Measurements from ENCODE around the gene TMEM256. TPM values are rescaled to one million over a fixed set of nuclear protein-coding genes. Genes with fewer than 3 reads are reported as not detected.

Gene TMEM256
- total RNA-seq, 1 experiment from 2014 or later: 40.2 TPM

DNA sequence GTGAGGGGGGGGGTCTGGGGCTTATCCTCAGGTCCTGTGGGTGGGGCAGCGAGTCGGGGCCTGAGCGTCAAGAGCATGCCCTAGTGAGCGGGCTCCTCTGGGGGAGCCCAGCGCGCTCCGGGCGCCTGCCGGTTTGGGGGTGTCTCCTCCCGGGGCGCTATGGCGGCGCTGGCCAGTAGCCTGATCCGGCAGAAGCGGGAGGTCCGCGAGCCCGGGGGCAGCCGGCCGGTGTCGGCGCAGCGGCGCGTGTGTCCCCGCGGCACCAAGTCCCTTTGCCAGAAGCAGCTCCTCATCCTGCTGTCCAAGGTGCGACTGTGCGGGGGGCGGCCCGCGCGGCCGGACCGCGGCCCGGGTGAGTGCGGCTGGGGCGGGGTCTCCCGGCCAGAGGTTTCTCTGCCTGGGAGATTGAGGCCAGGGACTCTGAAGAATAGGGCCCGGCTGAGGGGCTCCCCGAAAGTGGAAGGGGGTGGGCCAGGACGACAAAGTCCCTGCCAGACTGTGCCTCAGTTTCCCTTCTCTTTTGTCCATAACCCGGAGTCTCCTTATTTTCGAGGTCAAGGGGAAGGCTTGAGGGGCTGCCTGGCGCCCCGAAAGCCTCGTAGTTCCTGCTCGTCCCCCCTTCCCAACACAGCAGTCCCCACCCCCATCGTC is 35.7 kb upstream of the TMEM256 start, which contains the start of gene FGF11:
Gene FGF11 (plus strand): TSS at position 51 of the 651 bp plus-strand sequence. CDS start 109 bp downstream, at position 160.
- CTCF ChIA-PET: interaction anchor here (0.5 to 1.7 kb wide), 2 partner anchors 36 to 63 kb away, joined by 5 to 8 read pairs; no protein-coding TSS in a partner anchor

DNA sequence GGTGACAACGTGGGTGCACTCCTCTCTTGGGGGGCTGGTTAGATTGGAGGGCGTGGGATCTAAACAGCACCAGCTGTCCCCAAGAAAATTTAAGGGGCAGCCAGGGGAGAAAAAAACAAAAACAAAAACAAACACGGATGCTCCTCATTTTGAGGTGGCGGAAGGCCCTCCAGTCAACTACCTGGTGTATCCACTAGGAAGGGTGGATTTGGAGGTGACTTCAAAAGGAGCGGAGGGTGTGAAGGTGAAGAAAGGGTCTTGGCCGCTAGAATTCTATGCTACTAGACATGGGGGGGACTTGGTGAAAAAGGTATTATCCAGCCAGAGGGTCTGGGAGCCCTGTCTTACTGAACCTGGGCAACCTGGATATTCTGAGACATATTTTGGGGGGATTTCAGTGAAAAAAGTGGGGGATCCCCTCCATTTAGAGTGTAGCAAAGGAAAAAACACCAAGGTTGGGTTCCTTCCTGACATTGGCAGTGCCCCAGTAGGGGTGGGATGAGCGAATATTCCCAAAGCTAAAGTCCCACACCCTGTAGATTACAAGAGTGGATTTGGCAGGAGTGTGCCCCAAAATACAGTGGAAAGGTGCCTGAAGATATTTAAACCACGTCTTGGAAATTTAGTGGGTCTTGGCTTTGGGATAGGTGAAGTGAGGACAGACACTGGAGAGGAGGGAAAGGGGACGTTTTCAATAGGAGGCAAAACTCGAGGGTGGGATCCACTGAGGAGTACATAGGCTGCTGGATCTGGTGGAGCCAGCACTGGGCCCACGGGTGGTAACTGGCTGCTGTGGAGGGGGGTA is 35.0 kb upstream of the TMEM256 start:
- H3K27ac Mint-ChIP-seq (ENCODE audit: unreplicated experiment): no peak overlapping the region
- H3K36me3 Mint-ChIP-seq (ENCODE audit: insufficient read depth, unreplicated experiment): peaks cover 23% of the 10 kb centered on the region
- intact Hi-C loops (cut with micrococcal nuclease; ENCODE audit: unreplicated experiment): loop anchor here (5.0 kb wide), 2 partner anchors 82 to 248 kb away; partner anchors contain the start of genes TMEM95, TP53 and WRAP53
- Histone ChIP-seq H3K4me1 (no peaks in the 10 kb centered on the region), H3K36me3 (ENCODE audit: control insufficient read depth, insufficient read depth, low read length) (no peaks in the 10 kb centered on the region), H3K27me3 (replicated peaks; ENCODE audit: control insufficient read depth, insufficient read depth, low read length) (no peaks in the 10 kb centered on the region), H3K9me3 (no peaks in the 10 kb centered on the region), H3K4me3 (ENCODE audit: low read depth, low read length) (peak overlapping the region; percentile 37)
- H3K4me1 Mint-ChIP-seq (ENCODE audit: low read depth, unreplicated experiment): peaks cover 6% of the 10 kb centered on the region
- no peaks in the 10 kb centered on the region for H3K27me3 Mint-ChIP-seq (ENCODE audit: insufficient read depth, unreplicated experiment)
- TF ChIP-seq, protein P1, sequence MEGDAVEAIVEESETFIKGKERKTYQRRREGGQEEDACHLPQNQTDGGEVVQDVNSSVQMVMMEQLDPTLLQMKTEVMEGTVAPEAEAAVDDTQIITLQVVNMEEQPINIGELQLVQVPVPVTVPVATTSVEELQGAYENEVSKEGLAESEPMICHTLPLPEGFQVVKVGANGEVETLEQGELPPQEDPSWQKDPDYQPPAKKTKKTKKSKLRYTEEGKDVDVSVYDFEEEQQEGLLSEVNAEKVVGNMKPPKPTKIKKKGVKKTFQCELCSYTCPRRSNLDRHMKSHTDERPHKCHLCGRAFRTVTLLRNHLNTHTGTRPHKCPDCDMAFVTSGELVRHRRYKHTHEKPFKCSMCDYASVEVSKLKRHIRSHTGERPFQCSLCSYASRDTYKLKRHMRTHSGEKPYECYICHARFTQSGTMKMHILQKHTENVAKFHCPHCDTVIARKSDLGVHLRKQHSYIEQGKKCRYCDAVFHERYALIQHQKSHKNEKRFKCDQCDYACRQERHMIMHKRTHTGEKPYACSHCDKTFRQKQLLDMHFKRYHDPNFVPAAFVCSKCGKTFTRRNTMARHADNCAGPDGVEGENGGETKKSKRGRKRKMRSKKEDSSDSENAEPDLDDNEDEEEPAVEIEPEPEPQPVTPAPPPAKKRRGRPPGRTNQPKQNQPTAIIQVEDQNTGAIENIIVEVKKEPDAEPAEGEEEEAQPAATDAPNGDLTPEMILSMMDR (IDR thresholded peaks at IDR 0.05; ENCODE audit: insufficient read depth in 1 of 2, low read depth in 1 of 2, low read length in 1 of 2, severe bottlenecking in 1 of 2, unreplicated experiment in 1 of 2): no peak
- no TSS peak for BruUV-seq (replicated peaks)
- no peaks in the 10 kb centered on the region for H3K9me3 Mint-ChIP-seq (ENCODE audit: unreplicated experiment)
- CTCF ChIA-PET: interaction anchor here (1.7 kb wide), 1 partner anchor 63 kb away, joined by 8 read pairs; no protein-coding TSS in a partner anchor
- DNase-seq: no peak
- POLR2A ChIA-PET: interaction anchor here (0.5 to 0.7 kb wide), 2 partner anchors 46 to 201 kb away, joined by 3 to 4 read pairs; no protein-coding TSS in a partner anchor
- peak overlapping the region; percentile 89 for H3K4me3 Mint-ChIP-seq (ENCODE audit: unreplicated experiment)

More for the DNA sequence above, 35.7 kb upstream of the TMEM256 start, which contains the start of gene FGF11:
- POLR2A ChIA-PET: interaction anchor here (0.7 kb wide), 1 partner anchor 202 kb away, joined by 3 read pairs; no protein-coding TSS in a partner anchor
- no peaks in the 10 kb centered on the region for H3K27me3 ChIP-seq (replicated peaks; ENCODE audit: control insufficient read depth, insufficient read depth, low read length)
- H3K4me3 ChIP-seq (ENCODE audit: low read depth, low read length): peak within 1 kb of the TSS; percentile 37
- no peaks in the 10 kb centered on the region for H3K4me1 ChIP-seq
- TF ChIP-seq, protein P1 (IDR thresholded peaks at IDR 0.05; ENCODE audit: insufficient read depth in 1 of 2, low read depth in 1 of 2, low read length in 1 of 2, severe bottlenecking in 1 of 2, unreplicated experiment in 1 of 2): no peak
- peak in 1 of 2 experiments; percentile 15 for DNase-seq
- no peaks in the 10 kb centered on the region for H3K36me3 ChIP-seq (ENCODE audit: control insufficient read depth, insufficient read depth, low read length)
- intact Hi-C loops (cut with micrococcal nuclease; ENCODE audit: unreplicated experiment): loop anchor here (5.0 kb wide), 2 partner anchors 82 to 248 kb away; partner anchors contain the start of genes TMEM95, TP53 and WRAP53
- H3K9me3 Mint-ChIP-seq (ENCODE audit: unreplicated experiment): no peaks in the 10 kb centered on the region
- H3K9me3 ChIP-seq: no peaks in the 10 kb centered on the region
- H3K36me3 Mint-ChIP-seq (ENCODE audit: insufficient read depth, unreplicated experiment): peaks cover 23% of the 10 kb centered on the region
- H3K4me1 Mint-ChIP-seq (ENCODE audit: low read depth, unreplicated experiment): peaks cover 6% of the 10 kb centered on the region
- BruUV-seq (replicated peaks): no TSS peak
- no peak within 1 kb of the TSS for H3K27ac Mint-ChIP-seq (ENCODE audit: unreplicated experiment)
- no peaks in the 10 kb centered on the region for H3K27me3 Mint-ChIP-seq (ENCODE audit: insufficient read depth, unreplicated experiment)
- peak within 1 kb of the TSS; percentile 89 for H3K4me3 Mint-ChIP-seq (ENCODE audit: unreplicated experiment)

Measured in Caco-2 (cell line).